ENCODE data around the gene CNTN4. TPM values are rescaled to one million over a fixed set of nuclear protein-coding genes. Genes with fewer than 3 reads are reported as not detected.

Gene CNTN4
- total RNA-seq, 3 donors from 2014 or later (not counting 1 experiment from before 2014, with no cell fraction given) = not detected

DNA sequence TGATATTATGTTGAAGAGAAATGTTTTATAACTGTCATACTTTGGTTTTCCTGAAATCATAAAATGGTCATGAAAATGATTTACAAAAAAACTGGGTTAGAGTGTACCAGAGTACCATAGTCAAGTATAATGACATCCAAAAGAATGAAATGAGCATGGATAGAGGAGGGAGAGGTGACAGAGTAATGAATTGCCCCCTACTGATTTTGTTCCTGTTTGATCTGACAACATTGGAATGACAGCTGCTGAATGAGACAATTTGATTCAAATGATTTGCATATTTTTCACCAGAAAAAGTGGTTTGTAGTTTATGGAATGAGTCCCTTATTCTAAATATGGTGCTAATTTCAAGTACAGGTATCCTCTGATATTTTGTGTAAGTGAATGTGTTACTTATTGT, 271.7 kb downstream of the CNTN4 start:
- Mint-ChIP-seq H3K4me1 (no peaks in the 10 kb centered on the region), H3K4me3 (no peak overlapping the region)
- no peak for ATAC-seq

DNA sequence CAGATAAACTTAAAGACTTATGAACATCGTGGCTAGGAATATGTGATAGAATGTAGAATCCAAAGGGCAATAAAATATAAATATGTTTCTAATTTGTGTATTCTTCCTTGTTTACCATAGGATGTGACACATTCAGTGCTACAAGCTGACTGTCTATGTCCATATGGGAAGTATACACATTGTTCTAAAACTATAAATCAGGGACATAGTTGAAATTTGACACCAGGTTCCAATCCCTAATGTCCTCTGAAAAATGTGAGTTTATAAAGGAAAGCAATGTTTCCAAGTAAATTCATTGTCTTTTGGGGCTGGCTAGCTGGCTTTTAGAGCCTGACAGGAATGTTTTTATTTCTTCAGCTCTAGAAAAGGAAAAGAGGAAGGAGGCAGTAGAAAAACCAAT, 273.6 kb downstream of the CNTN4 start:
- Mint-ChIP-seq H3K27me3 (ENCODE audit: low read depth in 2 of 2) (no peaks in the 10 kb centered on the region), H3K27ac (no peak overlapping the region), H3K4me1 (no peaks in the 10 kb centered on the region), H3K4me3 (no peak overlapping the region), H3K36me3 (no peaks in the 10 kb centered on the region), H3K9me3 (peaks cover 2 to 6% of the 10 kb centered on the region in 2 donors)
- no peak for ATAC-seq
- Histone ChIP-seq H3K4me3 (ENCODE audit: low read length) (no peak overlapping the region), H3K4me1 (ENCODE audit: control insufficient read depth, insufficient read depth, low read length) (no peaks in the 10 kb centered on the region), H3K36me3 (ENCODE audit: control insufficient read depth, insufficient read depth, low read length) (no peaks in the 10 kb centered on the region), H3K27me3 (ENCODE audit: control insufficient read depth, insufficient read depth, low read length) (no peaks in the 10 kb centered on the region), H3K27ac (ENCODE audit: low read length) (no peak overlapping the region), H3K9me3 (ENCODE audit: control insufficient read depth, insufficient read depth, low read length) (no peaks in the 10 kb centered on the region)
- TF ChIP-seq, protein P1, sequence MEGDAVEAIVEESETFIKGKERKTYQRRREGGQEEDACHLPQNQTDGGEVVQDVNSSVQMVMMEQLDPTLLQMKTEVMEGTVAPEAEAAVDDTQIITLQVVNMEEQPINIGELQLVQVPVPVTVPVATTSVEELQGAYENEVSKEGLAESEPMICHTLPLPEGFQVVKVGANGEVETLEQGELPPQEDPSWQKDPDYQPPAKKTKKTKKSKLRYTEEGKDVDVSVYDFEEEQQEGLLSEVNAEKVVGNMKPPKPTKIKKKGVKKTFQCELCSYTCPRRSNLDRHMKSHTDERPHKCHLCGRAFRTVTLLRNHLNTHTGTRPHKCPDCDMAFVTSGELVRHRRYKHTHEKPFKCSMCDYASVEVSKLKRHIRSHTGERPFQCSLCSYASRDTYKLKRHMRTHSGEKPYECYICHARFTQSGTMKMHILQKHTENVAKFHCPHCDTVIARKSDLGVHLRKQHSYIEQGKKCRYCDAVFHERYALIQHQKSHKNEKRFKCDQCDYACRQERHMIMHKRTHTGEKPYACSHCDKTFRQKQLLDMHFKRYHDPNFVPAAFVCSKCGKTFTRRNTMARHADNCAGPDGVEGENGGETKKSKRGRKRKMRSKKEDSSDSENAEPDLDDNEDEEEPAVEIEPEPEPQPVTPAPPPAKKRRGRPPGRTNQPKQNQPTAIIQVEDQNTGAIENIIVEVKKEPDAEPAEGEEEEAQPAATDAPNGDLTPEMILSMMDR (IDR thresholded peaks at IDR 0.05) = no peak
- no peak for DNase-seq
- intact Hi-C loops (cut with micrococcal nuclease) = no loop called here
- 80% methylated on average over 1 of the region's 1 CpG for WGBS (ENCODE audit: insufficient coverage)

More for the DNA sequence above, 271.7 kb downstream of the CNTN4 start:
- intact Hi-C loops (cut with micrococcal nuclease) = no loop called here
- Histone ChIP-seq H3K27ac (ENCODE audit: low read length) (no peak overlapping the region), H3K4me1 (ENCODE audit: control insufficient read depth, insufficient read depth, low read length) (no peaks in the 10 kb centered on the region), H3K4me3 (ENCODE audit: low read length) (no peak overlapping the region), H3K27me3 (ENCODE audit: control insufficient read depth, insufficient read depth, low read length) (no peaks in the 10 kb centered on the region), H3K36me3 (ENCODE audit: control insufficient read depth, insufficient read depth, low read length) (no peaks in the 10 kb centered on the region), H3K9me3 (ENCODE audit: control insufficient read depth, insufficient read depth, low read length) (no peaks in the 10 kb centered on the region)
- TF ChIP-seq, protein P1 (IDR thresholded peaks at IDR 0.05) = no peak
- Mint-ChIP-seq H3K9me3 (peaks cover 2 to 6% of the 10 kb centered on the region in 2 donors), H3K27me3 (ENCODE audit: low read depth in 2 of 2) (no peaks in the 10 kb centered on the region), H3K27ac (no peak overlapping the region), H3K36me3 (no peaks in the 10 kb centered on the region)
- DNase-seq = no peak

DNA sequence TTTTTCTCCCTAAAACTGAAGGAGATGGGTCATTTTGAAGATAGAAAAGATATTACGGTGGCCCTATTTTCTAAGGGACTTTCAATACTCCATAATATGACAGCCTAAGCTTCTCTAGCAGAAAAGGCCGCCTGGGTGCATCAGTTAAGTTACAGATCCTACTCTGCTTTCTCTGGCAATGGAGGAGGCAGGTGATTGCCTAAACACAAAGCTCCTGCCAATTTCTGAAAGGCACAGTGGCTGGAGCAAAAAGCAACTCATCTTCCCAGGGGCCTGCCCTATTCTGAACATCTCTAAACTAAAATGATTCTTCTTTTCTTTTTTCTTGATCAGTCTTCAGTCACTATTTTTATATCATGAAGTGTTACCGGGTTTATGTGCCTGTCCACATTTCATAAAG, 276.7 kb downstream of the CNTN4 start:
- no peak overlapping the region for H3K27ac ChIP-seq (ENCODE audit: low read length)
- intact Hi-C loops (cut with micrococcal nuclease) = no loop called here
- no peaks in the 10 kb centered on the region for H3K4me1 ChIP-seq (ENCODE audit: control insufficient read depth, insufficient read depth, low read length)
- H3K36me3 ChIP-seq (ENCODE audit: control insufficient read depth, insufficient read depth, low read length) = no peaks in the 10 kb centered on the region
- no peaks in the 10 kb centered on the region for H3K27me3 ChIP-seq (ENCODE audit: control insufficient read depth, insufficient read depth, low read length)
- H3K9me3 ChIP-seq (ENCODE audit: control insufficient read depth, insufficient read depth, low read length) = no peaks in the 10 kb centered on the region
- Mint-ChIP-seq H3K27me3 (ENCODE audit: low read depth in 2 of 2) (no peaks in the 10 kb centered on the region), H3K4me1 (no peaks in the 10 kb centered on the region), H3K9me3 (peaks cover 2 to 4% of the 10 kb centered on the region in 2 donors), H3K27ac (no peak overlapping the region), H3K36me3 (no peaks in the 10 kb centered on the region), H3K4me3 (no peak overlapping the region)
- no peak for DNase-seq
- H3K4me3 ChIP-seq (ENCODE audit: low read length) = no peak overlapping the region
- no peak for ATAC-seq
- WGBS (ENCODE audit: insufficient coverage) = 92% methylated on average over 1 of the region's 3 CpGs
- TF ChIP-seq, protein P1 (IDR thresholded peaks at IDR 0.05) = no peak

DNA sequence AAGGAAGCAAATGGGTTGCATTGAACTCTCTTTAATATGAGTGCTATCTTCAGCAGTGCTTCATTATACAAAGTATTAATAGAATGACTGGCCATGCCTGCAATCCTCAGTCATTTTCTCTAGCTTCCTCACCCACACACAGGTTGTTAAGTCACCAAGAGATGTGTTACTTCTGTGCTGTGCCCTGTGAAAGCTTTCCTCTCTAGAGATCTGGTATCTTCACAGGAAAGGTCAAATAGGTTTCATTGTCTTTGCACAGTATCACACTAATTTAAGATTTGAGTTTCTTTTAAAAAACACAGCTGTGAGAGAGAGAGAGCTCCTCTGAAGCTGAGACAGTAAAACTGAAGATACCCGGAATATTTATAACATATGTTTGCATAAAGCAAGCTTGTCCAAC, 278.6 kb downstream of the CNTN4 start:
- H3K27ac ChIP-seq (ENCODE audit: low read length) = no peak overlapping the region
- 75% methylated on average over 1 of the region's 1 CpG for WGBS (ENCODE audit: insufficient coverage)
- Mint-ChIP-seq H3K27ac (no peak overlapping the region), H3K9me3 (peaks cover 2 to 3% of the 10 kb centered on the region in 2 donors), H3K4me3 (no peak overlapping the region), H3K4me1 (no peaks in the 10 kb centered on the region), H3K36me3 (no peaks in the 10 kb centered on the region), H3K27me3 (ENCODE audit: low read depth in 2 of 2) (no peaks in the 10 kb centered on the region)
- H3K27me3 ChIP-seq (ENCODE audit: control insufficient read depth, insufficient read depth, low read length) = no peaks in the 10 kb centered on the region
- no peak overlapping the region for H3K4me3 ChIP-seq (ENCODE audit: low read length)
- ATAC-seq (no peak), DNase-seq (no peak)
- H3K4me1 ChIP-seq (ENCODE audit: control insufficient read depth, insufficient read depth, low read length) = no peaks in the 10 kb centered on the region
- H3K9me3 ChIP-seq (ENCODE audit: control insufficient read depth, insufficient read depth, low read length) = no peaks in the 10 kb centered on the region
- H3K36me3 ChIP-seq (ENCODE audit: control insufficient read depth, insufficient read depth, low read length) = no peaks in the 10 kb centered on the region
- TF ChIP-seq, protein P1 (IDR thresholded peaks at IDR 0.05) = no peak
- intact Hi-C loops (cut with micrococcal nuclease) = no loop called here
